ENCODE data around the gene CCDC177.

- TF ChIP-seq POLR2AphosphoS5 (IDR thresholded peaks at IDR 0.05) = no peak
- TF ChIP-seq CTCF (IDR thresholded peaks at IDR 0.05; ENCODE audit: poor library complexity, severe bottlenecking) = no peak
- TF ChIP-seq EP300 (conservative IDR thresholded peaks at IDR 0.05; ENCODE audit: poor library complexity, severe bottlenecking) = no peak
- no peak for TF ChIP-seq EZH2 (IDR thresholded peaks at IDR 0.05; ENCODE audit: borderline replicate concordance, insufficient read depth, low read length, poor library complexity, severe bottlenecking)
- TF ChIP-seq RAD21 (conservative IDR thresholded peaks at IDR 0.05) = no peak
- TF ChIP-seq SMC3 (conservative IDR thresholded peaks at IDR 0.05; ENCODE audit: poor library complexity) = no peak
- no peak for TF ChIP-seq TAF1 (IDR thresholded peaks at IDR 0.05; ENCODE audit: low read depth)
Measured at GRCh38 chr14:69587389-69587788, 12.7 kb upstream of the CCDC177 start.
